Astrocyte (in vitro differentiated cells and primary cell): Measurements from ENCODE around the gene PSEN2. TPM values are rescaled to one million over a fixed set of nuclear protein-coding genes. Genes with fewer than 3 reads are reported as not detected.

Source experiments
- DNase-seq: peaks from one replicate; pipeline ENCODE4 v3.0.0-alpha.2; 2010; ENCODE audit warnings: low read depth
- FAIRE-seq: peaks from 2 replicates; lab custom pipeline; 2011; peaks lifted over from hg19 to GRCh38; lab: Jason Lieb, UNC
- H2AFZ ChIP-seq: 2 replicates; pipeline ENCODE4 v1.6.0; 2012; ENCODE audit warnings: low read depth, low read length, inconsistent platforms
- H3K27ac ChIP-seq: 2 replicates; pipeline ENCODE4 v1.5.1; 2011; ENCODE audit warnings: low read depth, low read length, inconsistent platforms
- H3K27me3 ChIP-seq: 2 replicates; pipeline ENCODE4 v1.6.0; 2011; ENCODE audit warnings: low read length, inconsistent platforms; ENCODE audit not compliant: insufficient read depth
- H3K36me3 ChIP-seq: 2 replicates; pipeline ENCODE4 v1.5.1; 2011; ENCODE audit warnings: low read length, inconsistent platforms; ENCODE audit not compliant: insufficient read depth
- H3K4me1 ChIP-seq: 2 replicates; pipeline ENCODE4 v1.5.1; 2011; ENCODE audit warnings: low read length, inconsistent platforms; ENCODE audit not compliant: insufficient read depth
- H3K4me2 ChIP-seq: 2 replicates; pipeline ENCODE4 v1.6.0; 2012; ENCODE audit warnings: low read length, inconsistent platforms
- H3K4me3 ChIP-seq: 2 replicates; pipeline ENCODE4 v1.5.1; 2011; ENCODE audit warnings: low read depth, mild to moderate bottlenecking, low read length, inconsistent platforms; ENCODE audit not compliant: insufficient read depth
- H3K79me2 ChIP-seq: 2 replicates; pipeline ENCODE4 v1.6.0; 2012; ENCODE audit warnings: mild to moderate bottlenecking, low read length, inconsistent platforms; ENCODE audit not compliant: insufficient read depth
- H3K9ac ChIP-seq: 2 replicates; pipeline ENCODE4 v1.6.0; 2012; ENCODE audit warnings: mild to moderate bottlenecking, low read length, inconsistent platforms
- H3K9me3 ChIP-seq: 2 replicates; pipeline ENCODE4 v1.5.1; 2012; ENCODE audit warnings: low read depth, mild to moderate bottlenecking, low read length, inconsistent platforms; ENCODE audit not compliant: insufficient read depth
- H4K20me1 ChIP-seq: 2 replicates; pipeline ENCODE4 v1.6.0; 2012; ENCODE audit warnings: low read length, inconsistent platforms; ENCODE audit not compliant: insufficient read depth
- H3K27ac Mint-ChIP-seq: one replicate; pipeline ENCODE4 v1.8.0; 2021; ENCODE audit warnings: mild to moderate bottlenecking, mixed read lengths; ENCODE audit not compliant: unreplicated experiment
- H3K27me3 Mint-ChIP-seq: one replicate; pipeline ENCODE4 v1.8.0; 2021; ENCODE audit warnings: low read depth, mixed read lengths; ENCODE audit not compliant: unreplicated experiment
- H3K36me3 Mint-ChIP-seq: one replicate; pipeline ENCODE4 v1.8.0; 2021; ENCODE audit warnings: low read depth, mixed read lengths; ENCODE audit not compliant: unreplicated experiment
- H3K4me1 Mint-ChIP-seq: one replicate; pipeline ENCODE4 v1.8.0; 2021; ENCODE audit warnings: low read depth, mixed read lengths; ENCODE audit not compliant: unreplicated experiment
- H3K4me3 Mint-ChIP-seq: one replicate; pipeline ENCODE4 v1.8.0; 2021; ENCODE audit warnings: mild to moderate bottlenecking, moderate library complexity, mixed read lengths; ENCODE audit not compliant: unreplicated experiment
- H3K9me3 Mint-ChIP-seq: one replicate; pipeline ENCODE4 v1.8.0; 2021; ENCODE audit warnings: mild to moderate bottlenecking, mixed read lengths; ENCODE audit not compliant: unreplicated experiment
- CTCF ChIP-seq: IDR thresholded peaks from 2 replicates; pipeline ENCODE4 v1.5.1; 2011; ENCODE audit warnings: low read depth, mild to moderate bottlenecking, inconsistent platforms, low read length, moderate library complexity; ENCODE audit not compliant: insufficient read depth
- EZH2 ChIP-seq: IDR thresholded peaks from 2 replicates; pipeline ENCODE4 v1.6.1; 2012; ENCODE audit warnings: mild to moderate bottlenecking, low read length, inconsistent platforms; ENCODE audit not compliant: insufficient read depth
- total RNA-seq: library from RNA; stranded (reverse); gene quantifications from 2 replicates; pipeline ENCODE4 v1.2.1, GENCODE V29; 2021

PSEN2 gene
- total RNA-seq, 1 donor from 2014 or later: 12.4 TPM

GRCh38 chr1:226891846-226892523, 21.6 kb downstream of the PSEN2 start:
- H3K4me2 ChIP-seq: peak overlapping the region; percentile 19
- Mint-ChIP-seq H3K27me3 (no peaks in the 10 kb centered on the region), H3K27ac (no peak overlapping the region), H3K4me3 (no peak overlapping the region), H3K36me3 (peaks cover 17% of the 10 kb centered on the region), H3K4me1 (peaks cover 7% of the 10 kb centered on the region), H3K9me3 (no peaks in the 10 kb centered on the region)
- H2AFZ ChIP-seq: no peak overlapping the region
- H3K9ac ChIP-seq: no peak overlapping the region
- H3K27me3 ChIP-seq: no peaks in the 10 kb centered on the region
- H3K9me3 ChIP-seq: no peaks in the 10 kb centered on the region
- H3K36me3 ChIP-seq: no peaks in the 10 kb centered on the region
- H3K4me3 ChIP-seq: no peak overlapping the region
- H3K79me2 ChIP-seq: no peaks in the 10 kb centered on the region
- DNase-seq (no peak), FAIRE-seq (no peak)
- no peak overlapping the region for H3K27ac ChIP-seq
- TF ChIP-seq EZH2 (no peak), CTCF (no peak)
- no peaks in the 10 kb centered on the region for H4K20me1 ChIP-seq
- peaks cover 5% of the 10 kb centered on the region for H3K4me1 ChIP-seq

GRCh38 chr1:226892524-226892875, 22.1 kb downstream of the PSEN2 start:
- H3K36me3 Mint-ChIP-seq: peaks cover 17% of the 10 kb centered on the region
- no peak for FAIRE-seq
- H3K27ac Mint-ChIP-seq: no peak overlapping the region

More at GRCh38 chr1:226892524-226892875, 22.1 kb downstream of the PSEN2 start:
- H3K4me3 ChIP-seq: no peak overlapping the region
- Mint-ChIP-seq H3K4me3 (no peak overlapping the region), H3K4me1 (peaks cover 7% of the 10 kb centered on the region), H3K9me3 (no peaks in the 10 kb centered on the region), H3K27me3 (no peaks in the 10 kb centered on the region)
- no peak overlapping the region for H2AFZ ChIP-seq
- TF ChIP-seq CTCF: no peak
- TF ChIP-seq EZH2: no peak
- H3K9ac ChIP-seq: no peak overlapping the region
- peak overlapping the region; percentile 19 for H3K4me2 ChIP-seq
- no peaks in the 10 kb centered on the region for H3K9me3 ChIP-seq
- H3K79me2 ChIP-seq: no peaks in the 10 kb centered on the region
- no peaks in the 10 kb centered on the region for H3K27me3 ChIP-seq
- H3K27ac ChIP-seq: no peak overlapping the region
- peaks cover 5% of the 10 kb centered on the region for H3K4me1 ChIP-seq
- H4K20me1 ChIP-seq: no peaks in the 10 kb centered on the region
- DNase-seq: no peak
- no peaks in the 10 kb centered on the region for H3K36me3 ChIP-seq
